Midbrain (tissue), 1 donor: ENCODE results near the gene LSM2.

Experiments
- DNase-seq: peaks from one replicate; lab custom pipeline; 2025; lab: John Stamatoyannopoulos, UW

Gene LSM2

DNA sequence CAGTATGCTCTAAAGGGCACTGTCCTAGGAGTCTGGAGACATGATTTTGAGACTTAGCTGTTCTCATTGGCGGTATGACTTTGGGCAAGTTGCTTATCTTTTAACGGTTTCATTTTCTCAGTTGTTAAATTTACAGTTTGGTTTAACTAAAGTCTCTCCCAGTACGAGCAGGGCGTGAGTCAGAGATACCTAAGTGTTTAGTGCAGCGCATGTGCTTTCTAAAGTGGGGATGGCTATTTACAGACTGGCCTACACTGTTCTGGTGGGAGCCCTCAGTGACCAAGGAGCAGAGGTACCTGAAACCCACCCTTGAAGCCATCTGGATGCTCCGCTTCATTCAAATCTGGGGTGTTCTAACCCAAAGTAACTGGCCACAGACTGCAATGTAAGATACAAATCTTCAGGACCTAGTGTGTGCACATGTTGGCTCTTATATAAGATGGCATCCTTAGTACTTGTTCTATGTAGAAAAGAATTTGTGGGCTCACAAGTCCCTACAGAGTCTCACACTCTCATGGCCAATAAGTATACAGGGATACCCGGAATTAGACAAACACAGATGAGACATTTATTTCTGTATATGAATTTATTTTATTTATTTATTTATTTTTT, 56.2 kb downstream of the LSM2 start:
- no peak for DNase-seq

DNA sequence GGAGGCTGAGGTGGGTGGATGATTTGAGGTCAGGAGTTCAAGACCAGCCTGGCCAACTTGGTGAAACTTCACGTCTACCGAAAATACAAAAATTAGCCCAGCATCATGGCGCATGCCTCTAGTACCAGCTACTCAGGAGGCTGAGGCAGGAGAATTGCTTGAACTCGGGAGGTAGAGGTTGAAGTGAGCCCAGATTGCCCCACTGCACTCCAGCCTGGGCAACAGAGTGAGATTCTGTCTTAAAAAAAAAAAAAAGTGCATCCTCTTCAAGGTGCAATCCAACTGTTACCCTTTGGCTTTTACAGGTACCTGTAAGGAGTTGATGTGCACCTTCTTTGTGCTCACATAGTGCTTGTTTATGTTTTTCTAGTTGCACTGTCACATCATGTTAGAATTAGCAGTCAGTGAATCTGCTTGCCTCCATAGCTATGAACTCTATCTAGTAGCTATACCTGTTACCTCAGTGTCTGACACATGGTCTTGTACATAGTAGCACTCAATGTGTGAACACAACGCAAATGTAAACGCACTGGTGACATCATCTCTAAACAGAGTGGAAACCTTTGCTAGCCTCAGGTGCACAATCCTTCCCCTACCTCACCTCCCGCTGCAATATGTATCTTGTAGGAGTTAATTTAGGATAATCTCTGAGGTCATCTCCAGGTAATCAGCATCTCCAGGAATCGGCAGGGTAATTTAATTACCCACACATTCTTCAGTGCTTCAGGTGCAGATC, 57.3 kb downstream of the LSM2 start:
- DNase-seq, result no peak
